Lower leg skin (tissue), 3 donors: ENCODE results near the gene XAB2.

Experiments used
- POLR2A ChIP-seq, 2 donors: fragments of 450-650 bp; IDR thresholded peaks; one replicate each; pipeline ENCODE4 v1.6.1; 2016 to 2017; ENCODE audit warnings: antibody characterized with exemption in 2 of 2, mild to moderate bottlenecking in 1 of 2, moderate library complexity in 1 of 2
- TF ChIP-seq, protein P1 (sequence below), 3 donors: fragments of 450-650 bp; IDR thresholded peaks; one replicate each; pipeline ENCODE4 v1.5.1; 2016; ENCODE audit warnings: antibody characterized with exemption in 3 of 3, mild to moderate bottlenecking in 3 of 3, moderate library complexity in 2 of 3

DNA sequence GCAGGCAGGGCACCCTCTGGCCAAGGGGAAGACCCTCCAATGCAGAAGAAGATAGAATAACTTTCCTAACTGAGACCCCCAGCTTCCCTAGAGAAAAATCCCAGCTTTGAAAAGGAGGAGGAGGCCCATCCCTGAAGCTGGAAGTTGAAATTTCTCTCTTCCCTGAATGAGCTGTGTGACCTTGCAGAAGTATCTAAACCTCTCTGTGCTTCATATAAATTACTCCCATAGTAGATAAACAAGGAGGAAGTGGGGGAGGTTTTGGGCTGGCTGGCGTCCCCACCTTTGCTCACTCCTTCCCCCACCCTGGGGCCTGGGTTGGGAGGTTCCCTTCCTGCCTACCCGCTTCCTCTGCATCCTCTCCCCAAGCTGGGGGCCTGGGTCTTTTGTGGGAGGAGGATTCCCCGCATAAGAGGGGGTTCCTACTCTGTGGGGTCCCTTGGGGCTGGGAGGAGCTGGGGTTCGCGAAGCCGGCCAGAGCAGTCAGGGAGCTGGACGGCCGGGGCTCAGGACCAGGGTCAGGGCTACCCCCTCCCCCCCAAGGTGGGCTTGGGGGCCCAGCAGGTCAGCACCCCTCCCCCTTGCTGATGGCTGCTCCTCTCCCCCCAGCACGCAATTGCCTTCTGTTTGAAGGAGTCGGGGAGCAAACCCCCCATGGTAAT lies 22.0 kb downstream of the XAB2 start:
- TF ChIP-seq, protein P1, sequence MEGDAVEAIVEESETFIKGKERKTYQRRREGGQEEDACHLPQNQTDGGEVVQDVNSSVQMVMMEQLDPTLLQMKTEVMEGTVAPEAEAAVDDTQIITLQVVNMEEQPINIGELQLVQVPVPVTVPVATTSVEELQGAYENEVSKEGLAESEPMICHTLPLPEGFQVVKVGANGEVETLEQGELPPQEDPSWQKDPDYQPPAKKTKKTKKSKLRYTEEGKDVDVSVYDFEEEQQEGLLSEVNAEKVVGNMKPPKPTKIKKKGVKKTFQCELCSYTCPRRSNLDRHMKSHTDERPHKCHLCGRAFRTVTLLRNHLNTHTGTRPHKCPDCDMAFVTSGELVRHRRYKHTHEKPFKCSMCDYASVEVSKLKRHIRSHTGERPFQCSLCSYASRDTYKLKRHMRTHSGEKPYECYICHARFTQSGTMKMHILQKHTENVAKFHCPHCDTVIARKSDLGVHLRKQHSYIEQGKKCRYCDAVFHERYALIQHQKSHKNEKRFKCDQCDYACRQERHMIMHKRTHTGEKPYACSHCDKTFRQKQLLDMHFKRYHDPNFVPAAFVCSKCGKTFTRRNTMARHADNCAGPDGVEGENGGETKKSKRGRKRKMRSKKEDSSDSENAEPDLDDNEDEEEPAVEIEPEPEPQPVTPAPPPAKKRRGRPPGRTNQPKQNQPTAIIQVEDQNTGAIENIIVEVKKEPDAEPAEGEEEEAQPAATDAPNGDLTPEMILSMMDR (IDR thresholded peaks at IDR 0.05), result no peak
- TF ChIP-seq POLR2A (IDR thresholded peaks at IDR 0.05), result no peak
